ENCODE data around the gene PCCA. TPM values are rescaled to one million over a fixed set of nuclear protein-coding genes. Genes with fewer than 3 reads are reported as not detected.

The PCCA gene
- total RNA-seq, 1 experiment from 2014 or later = 22.8 TPM

DNA sequence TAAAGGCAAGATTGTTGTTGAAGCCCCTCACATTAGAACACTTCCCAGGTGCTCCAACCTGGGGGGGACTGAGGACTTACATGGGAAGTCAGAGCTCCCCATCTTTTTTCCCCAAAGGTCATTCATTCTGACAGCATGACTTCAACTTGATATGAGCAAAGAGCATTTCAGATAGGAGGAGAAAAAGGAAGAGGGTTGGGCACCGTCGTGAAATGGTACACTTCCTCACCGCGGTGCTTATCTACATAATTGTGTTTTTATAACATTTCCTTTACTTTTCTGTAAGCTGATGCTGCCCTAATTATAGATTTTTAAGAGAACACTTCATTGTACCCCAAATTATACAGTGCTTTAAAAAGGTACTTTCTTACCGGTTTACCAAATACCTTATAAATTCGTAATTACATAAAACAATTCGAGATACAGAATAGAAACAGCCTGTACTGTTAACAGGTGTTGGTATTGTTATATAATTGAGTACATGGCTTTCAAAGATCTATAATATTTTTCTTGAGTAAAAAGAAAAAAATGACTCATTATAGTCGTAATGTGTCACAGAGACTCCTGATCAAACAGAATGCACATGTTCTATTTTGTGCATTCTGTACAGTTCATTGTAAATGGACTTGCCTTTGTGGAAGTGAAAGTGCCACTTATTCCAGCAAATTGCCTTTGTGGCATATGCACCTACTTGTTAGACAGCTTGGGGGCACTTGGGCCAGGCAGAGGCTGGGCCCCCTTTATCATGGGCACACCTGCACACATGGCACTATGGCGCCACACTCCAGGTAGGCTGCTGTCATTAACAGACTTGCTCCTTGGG is 417.9 kb downstream of the PCCA start:
- no peak for DNase-seq (ENCODE audit: low spot score)

DNA sequence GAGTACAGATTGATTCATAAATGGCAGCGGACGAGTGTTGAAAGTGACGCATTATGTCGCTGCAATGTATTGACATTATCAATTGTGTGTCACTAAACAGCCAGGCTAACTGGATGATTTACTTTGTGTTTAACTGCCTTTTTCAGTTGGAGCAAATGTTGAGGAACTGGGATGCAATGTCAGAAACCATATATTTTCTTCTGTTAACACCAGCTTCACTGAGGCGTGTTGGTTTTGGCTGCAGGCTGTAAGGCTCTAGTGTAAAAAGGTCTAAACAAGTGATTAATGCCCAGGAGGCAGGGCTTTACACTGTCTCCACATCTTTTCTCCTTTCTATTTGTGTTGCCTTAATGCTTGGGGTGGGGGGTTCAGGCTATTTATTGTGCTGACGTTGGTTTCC is 419.6 kb downstream of the PCCA start:
- DNase-seq (ENCODE audit: low spot score) = no peak

DNA sequence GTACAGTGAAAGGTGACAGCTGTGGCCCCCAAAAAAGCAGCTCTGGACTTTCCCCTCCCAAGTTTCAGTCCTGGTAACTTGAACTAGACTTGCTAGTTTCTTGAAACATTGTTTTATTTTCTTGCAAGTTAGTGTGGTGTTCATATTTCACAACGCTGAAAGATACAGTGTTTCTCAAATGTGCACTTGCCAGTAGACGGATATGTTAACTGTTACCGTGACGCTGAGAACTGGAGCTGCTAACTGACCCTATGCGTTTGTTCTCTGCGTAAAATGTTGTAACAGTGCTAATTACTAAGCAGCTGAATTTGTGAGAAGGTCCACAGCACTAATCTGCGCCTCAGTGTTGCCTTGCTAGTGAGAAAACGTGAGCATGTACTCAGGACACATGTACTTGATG is 420.1 kb downstream of the PCCA start:
- DNase-seq (ENCODE audit: low spot score) = no peak

GRCh38 chr13:100510208-100510957 is 421.5 kb downstream of the PCCA start:
- DNase-seq (ENCODE audit: low spot score) = no peak

DNA sequence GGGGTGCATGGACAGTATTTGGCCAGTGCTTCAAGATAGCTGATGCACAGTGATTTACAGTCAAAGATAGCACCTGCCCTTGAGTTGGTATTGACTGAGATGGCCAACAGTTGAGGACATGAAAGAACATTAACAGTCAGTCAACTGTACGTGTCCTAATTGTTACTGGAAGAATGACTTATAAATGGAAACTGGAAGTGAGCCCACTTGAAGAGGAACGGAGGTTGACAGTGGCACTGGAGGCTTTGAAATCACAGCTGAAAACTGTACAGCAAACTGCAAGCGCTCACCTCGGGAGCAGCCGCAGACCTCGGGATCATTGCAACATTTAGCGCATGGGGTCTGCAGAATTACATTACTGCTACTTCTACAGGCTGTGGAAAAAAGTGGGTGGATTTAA is 422.6 kb downstream of the PCCA start:
- no peak for DNase-seq (ENCODE audit: low spot score)

DNA sequence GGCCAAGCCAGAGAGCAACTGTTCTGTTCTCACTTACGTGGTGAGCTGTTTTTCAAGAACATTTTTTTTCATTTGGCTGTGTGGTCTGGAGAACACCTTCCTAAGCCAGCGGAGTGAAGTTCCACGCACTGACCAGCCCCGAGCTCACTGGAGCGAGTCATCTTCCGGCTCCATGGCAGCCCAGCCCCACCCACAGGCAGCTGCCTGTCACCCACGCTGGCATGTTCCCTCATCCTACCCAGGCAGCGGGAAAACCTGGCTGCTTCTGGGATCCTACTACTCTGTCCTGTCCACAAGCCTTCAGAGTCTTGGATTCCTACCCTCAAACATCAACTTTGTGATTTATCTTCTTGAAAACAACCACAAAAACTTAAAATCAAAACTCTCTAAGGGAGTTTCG is 423.5 kb downstream of the PCCA start:
- peak; percentile 68 for DNase-seq (ENCODE audit: low spot score)

DNA sequence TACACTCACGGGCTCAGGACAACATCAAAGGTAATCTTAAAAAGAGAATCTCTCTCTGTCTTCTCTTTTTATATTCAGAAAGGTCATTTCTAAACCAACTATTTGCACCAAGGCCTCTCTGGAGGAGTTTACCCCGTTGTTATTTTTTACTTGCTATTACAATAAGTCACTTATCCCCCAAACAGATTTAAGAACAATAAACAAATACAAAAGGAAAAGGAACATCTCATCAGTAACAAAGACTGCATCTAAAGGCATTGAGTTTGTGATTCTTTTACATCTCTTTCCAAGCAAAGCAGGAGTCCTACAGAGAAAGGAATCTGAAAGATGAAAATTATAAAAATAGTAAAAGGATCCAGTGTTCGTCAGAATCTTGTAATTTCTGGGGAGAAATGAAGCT is 424.3 kb downstream of the PCCA start:
- no peak for DNase-seq (ENCODE audit: low spot score)

GRCh38 chr13:100513987-100514670 is 425.2 kb downstream of the PCCA start:
- DNase-seq (ENCODE audit: low spot score) = peak; percentile 31

DNA sequence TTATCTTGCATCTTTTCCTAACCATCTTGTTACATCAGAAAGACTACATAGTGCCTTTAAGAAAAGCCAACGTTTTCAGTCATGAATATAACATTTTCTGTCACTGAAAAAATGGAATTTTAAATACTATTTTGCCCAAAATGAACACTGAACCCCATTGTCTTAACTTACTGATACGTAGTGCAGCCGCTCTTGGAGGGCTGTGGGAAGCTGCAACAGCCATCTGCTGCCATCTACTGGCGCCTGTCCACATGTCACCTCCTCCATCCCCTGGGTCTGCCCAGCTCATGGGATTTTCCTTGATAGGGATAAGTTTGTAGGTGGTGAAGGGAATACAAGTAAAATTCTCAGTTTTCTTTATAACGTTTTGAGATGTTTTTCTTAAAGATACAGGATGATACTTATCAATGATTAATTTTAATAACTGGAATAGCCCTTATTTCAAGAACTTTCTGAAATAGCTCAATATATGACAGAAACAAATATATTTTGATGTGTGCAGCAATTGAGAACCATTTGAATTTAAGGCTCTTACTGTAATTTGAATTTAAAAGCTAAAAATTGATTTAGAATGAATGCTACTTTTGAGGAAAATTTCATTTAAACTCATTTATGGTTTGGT is 426.0 kb downstream of the PCCA start:
- DNase-seq (ENCODE audit: low spot score) = peak; percentile 80

DNA sequence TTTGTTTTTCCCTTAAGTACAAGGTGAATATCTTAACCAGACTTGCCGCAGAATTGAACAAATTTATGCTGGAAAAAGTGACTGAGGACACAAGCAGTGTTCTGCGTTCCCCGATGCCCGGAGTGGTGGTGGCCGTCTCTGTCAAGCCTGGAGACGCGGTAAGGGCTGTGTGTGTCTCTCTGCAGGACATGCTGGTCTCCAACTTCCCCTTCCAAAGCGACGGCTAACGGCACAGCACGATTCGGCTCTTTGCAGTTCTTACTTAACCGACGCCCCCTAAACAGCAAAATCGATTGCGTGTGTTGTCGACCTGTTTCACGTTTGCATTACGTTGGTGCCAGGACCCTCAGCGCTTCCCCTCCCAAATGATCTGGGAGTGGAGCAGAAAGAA is 426.5 kb downstream of the PCCA start:
- no peak for DNase-seq (ENCODE audit: low spot score)

GRCh38 chr13:100517135-100517534 is 428.2 kb downstream of the PCCA start:
- no peak for DNase-seq (ENCODE audit: low spot score)

GRCh38 chr13:100517728-100518127 is 428.8 kb downstream of the PCCA start:
- DNase-seq (ENCODE audit: low spot score) = no peak

GRCh38 chr13:100518394-100519062 is 429.6 kb downstream of the PCCA start:
- DNase-seq (ENCODE audit: low spot score) = no peak

DNA sequence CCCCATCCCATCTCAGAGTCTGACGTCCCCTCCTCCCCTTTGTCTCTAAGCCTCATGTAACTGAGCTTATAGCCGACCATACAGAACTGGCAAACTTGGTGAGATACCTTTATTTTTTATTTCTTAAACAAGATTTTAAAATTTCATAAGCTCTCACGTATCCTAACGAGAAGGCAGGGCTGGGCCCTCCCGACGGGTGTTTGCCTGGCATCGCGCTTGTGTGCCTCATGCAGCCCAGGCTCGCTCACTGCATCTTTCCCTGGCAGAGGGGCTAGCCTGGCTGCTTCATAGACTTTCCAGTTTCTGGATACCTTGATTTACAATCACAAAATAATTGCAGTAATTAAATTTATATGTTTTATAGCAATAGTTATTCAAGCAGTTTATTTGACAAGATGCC is 430.7 kb downstream of the PCCA start:
- no peak for DNase-seq (ENCODE audit: low spot score)

DNA sequence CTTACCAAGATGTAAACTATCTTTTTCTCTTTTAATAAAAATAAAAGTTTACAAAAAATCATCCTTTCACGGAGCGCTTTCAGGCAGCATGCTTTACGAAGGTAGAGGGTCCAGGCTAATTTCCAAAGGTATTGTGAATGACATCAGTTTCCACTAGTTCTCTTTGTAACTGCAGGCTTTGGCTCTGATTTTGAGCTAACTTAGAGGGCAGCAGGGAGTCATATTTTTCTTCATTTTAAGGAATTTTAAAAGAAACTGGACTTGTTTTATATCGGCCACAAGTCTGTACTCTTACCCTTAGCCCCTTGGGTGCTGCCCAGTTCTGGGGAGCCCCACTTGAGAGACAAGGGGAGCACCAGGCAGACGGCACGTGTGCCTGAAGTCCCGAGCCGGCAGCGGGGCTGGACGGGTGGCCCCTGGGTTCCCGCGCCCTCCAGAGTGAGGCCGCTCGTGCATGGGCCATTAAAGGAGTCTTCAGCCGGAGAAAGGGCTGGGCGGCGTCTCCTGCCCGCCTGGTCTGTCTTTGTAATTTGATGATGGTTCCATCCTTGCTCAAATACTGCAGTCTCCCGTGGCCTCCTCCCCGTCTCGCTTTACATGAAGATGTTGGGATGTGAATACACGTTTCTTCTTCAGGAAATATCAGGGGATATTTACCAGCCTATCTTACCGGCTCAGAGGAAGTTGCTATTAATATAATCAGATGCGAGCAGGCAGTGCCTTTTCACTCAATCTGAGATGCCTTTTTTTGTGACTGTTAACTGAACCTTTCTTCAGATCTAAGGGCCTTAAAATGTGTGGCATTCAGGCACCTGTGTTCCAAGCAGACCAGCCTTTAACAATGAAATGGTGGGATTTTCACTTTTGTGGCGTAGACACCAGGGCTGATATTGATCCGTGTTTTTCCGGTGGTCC is 432.3 kb downstream of the PCCA start:
- no peak for DNase-seq (ENCODE audit: low spot score)

DNA sequence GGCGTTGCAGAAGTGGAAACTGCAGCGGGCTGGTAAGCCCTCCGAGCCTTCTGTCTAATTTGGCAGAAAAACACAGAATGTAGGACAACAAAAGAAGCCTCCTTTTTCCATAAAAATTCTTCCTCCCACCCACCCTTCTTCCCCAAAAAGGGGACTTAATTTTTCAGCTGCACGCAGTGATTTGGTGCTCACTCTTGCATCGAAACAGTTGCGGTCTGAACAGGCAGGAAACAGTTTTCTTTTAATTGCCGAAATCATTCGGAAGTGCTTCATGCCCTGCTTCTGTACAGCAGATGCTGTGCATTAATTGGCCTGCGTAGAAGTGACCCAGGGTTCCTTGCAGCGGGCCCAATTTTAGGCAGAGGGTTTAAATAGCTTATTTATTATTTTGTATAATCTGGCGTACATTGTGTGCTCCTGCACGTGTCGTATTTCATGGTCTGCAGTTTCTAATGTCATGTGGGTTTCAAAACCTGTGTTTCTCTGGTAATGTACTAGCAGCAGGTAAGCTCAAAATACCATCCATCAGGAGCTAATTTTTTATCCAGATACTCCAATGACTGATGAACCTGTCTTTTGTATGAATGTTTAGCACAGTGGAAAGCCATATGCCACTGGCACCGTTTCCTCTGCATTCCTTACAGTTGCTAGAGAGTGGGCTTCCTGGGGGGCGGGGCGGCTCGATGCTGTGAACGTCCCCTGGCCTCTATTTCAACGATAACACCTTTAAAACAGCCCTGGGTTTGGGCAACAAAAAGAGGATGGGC is 433.1 kb downstream of the PCCA start:
- no peak for DNase-seq (ENCODE audit: low spot score)

- no peak for DNase-seq (ENCODE audit: low spot score)
Measured at GRCh38 chr13:100522618-100523309, 433.9 kb downstream of the PCCA start.

DNA sequence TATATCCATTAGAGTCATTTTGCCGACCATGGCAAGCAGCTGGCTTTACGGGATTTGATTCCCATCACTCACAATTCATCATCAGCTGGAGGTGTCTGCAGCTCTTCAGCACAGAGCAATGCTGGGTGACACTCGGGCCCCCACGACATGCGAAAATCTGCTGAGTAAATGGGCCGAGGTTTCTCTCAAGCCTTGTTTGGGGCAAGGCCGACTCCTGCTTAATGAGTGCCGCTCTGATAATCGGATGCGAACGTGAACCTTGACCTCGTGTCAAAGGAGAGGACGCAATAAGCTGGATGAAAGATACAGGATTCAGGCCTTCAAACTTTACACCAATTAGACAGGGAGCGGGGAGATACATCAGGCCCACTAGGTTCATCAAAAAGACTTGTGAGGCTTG is 434.5 kb downstream of the PCCA start:
- DNase-seq (ENCODE audit: low spot score) = no peak

DNA sequence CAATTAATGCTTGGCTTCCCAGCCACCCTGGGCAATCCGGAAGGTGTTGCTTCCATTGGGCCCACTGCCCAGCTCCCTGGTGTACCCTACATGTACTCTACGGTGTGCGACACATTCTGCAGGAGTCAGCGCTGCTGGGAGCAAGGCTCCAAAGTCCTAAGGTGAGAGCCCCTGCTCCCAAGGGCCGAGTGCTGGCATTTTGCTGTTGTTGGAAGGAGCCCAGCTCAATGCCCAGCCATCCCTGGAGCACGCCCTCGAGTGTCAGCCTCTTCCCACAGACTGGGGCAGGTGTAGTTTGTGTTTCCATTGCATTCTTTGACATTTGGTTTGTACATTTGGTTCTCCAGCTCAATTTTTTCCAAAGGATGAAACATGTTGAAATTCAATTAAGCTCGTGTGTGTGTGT is 435.1 kb downstream of the PCCA start:
- no peak for DNase-seq (ENCODE audit: low spot score)

All from A172 (cell line).